ENCODE measurements around the gene GAS7.

GRCh38 chr17:10042589-10043244, 155.7 kb downstream of the GAS7 start:
- TF ChIP-seq ELF4 (IDR thresholded peaks at IDR 0.05) (no peak), TARDBP (IDR thresholded peaks at IDR 0.05) (no peak)
